Vagina (tissue), 2 donors: Measurements from ENCODE around the gene SIDT2. TPM values are rescaled to one million over a fixed set of nuclear protein-coding genes. Genes with fewer than 3 reads are reported as not detected.

Experiments used
- DNase-seq, 2 donors: peaks; one replicate each; pipeline ENCODE4 v3.0.0-alpha.2; 2017; ENCODE audit errors: extremely low spot score in 2 of 2
- H3K27ac ChIP-seq: fragments of 200-600 bp; sonication (generic); one replicate; pipeline ENCODE4 v1.5.1; 2019
- H3K27me3 ChIP-seq: fragments of 200-600 bp; sonication (generic); one replicate; pipeline ENCODE4 v1.5.1; 2019
- H3K36me3 ChIP-seq, 2 donors: fragments of 200-600 bp; sonication (generic); one replicate each; pipeline ENCODE4 v1.5.1; 2017 to 2019
- H3K4me1 ChIP-seq: fragments of 200-600 bp; sonication (generic); one replicate; pipeline ENCODE4 v1.5.1; 2019
- H3K4me3 ChIP-seq, 2 donors: fragments of 200-600 bp; sonication (generic); 1 replicate in 1 of 2; 2 replicates in 1 of 2; pipeline ENCODE4 v1.5.1; 2016 to 2019
- H3K9me3 ChIP-seq: fragments of 200-600 bp; sonication (generic); one replicate; pipeline ENCODE4 v1.5.1; 2019
- POLR2A ChIP-seq, 2 donors: fragments of 450-650 bp; IDR thresholded peaks; one replicate each; pipeline ENCODE4 v1.6.1; 2017; ENCODE audit warnings: antibody characterized with exemption in 2 of 2, mild to moderate bottlenecking in 2 of 2, moderate library complexity in 2 of 2
- POLR2AphosphoS5 ChIP-seq, 2 donors: sonication (generic); formaldehyde crosslinking; IDR thresholded peaks; one replicate each; pipeline ENCODE4 v1.9.0; 2017; ENCODE audit warnings: antibody characterized with exemption in 2 of 2, mild to moderate bottlenecking in 2 of 2, low read depth in 1 of 2; ENCODE audit not compliant: insufficient read depth in 1 of 2
- intact Hi-C: fragments of 100-400 bp; cut with DNase I; formaldehyde crosslinking; loops from one replicate; pipeline ENCODE4 v1.15.1; 2023
- total RNA-seq: library from RNA; depleted of rRNA; stranded (reverse); fragments of >200 nt; gene quantifications from one replicate; pipeline ENCODE4 v1.2.3, GENCODE V29; 2016
- TF ChIP-seq, protein P1 (sequence below), 3 experiments: fragments of 450-650 bp in 2 of 3; fragments of 200-600 bp in 1 of 3; sonication (generic) in 1 of 3; IDR thresholded peaks; one replicate each; pipeline ENCODE4 v1.5.1; 2017 to 2019; ENCODE audit warnings: antibody characterized with exemption in 3 of 3, mild to moderate bottlenecking in 2 of 3, moderate library complexity in 2 of 3

SIDT2 gene
- total RNA-seq, 1 donor from 2014 or later = 24.8 TPM

DNA sequence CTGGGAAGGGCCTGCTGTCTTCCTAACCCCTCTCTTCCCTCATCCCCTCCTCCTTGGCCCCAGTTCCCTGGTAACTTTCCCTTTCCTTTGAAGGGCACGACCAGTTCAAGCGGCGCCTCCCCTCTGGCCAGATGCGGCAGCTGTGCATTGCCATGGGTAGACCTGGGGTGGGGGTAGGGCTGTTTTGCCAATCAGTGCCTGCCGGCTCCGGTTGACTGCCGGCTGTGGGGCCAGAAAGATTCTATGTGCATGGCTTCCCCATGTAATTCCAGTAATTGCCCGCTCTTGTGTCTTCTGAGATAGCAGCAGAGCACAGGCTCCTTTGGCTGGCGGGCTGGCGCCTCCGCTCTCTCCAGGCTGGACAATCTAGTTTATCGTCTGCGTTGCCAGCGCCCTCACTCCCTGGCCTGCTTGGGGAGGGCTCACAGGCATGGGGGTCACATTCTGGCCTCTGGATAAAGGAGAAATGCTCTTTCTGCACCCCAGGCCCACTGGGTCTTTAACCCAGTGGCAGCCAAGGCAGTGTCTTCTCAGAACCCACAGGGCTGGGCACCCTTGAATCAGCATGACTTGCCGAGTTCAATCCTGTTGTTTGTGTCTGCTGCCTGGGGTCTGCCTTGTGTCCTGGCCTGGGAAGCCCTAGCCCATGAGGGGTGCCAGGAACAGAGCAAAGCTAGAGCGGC, 9.4 kb downstream of the SIDT2 start:
- peaks cover 2 to 53% of the 10 kb centered on the region in 2 donors for H3K36me3 ChIP-seq
- H3K4me3 ChIP-seq = no peak overlapping the region
- no peak for TF ChIP-seq POLR2A (IDR thresholded peaks at IDR 0.05)
- TF ChIP-seq, protein P1, sequence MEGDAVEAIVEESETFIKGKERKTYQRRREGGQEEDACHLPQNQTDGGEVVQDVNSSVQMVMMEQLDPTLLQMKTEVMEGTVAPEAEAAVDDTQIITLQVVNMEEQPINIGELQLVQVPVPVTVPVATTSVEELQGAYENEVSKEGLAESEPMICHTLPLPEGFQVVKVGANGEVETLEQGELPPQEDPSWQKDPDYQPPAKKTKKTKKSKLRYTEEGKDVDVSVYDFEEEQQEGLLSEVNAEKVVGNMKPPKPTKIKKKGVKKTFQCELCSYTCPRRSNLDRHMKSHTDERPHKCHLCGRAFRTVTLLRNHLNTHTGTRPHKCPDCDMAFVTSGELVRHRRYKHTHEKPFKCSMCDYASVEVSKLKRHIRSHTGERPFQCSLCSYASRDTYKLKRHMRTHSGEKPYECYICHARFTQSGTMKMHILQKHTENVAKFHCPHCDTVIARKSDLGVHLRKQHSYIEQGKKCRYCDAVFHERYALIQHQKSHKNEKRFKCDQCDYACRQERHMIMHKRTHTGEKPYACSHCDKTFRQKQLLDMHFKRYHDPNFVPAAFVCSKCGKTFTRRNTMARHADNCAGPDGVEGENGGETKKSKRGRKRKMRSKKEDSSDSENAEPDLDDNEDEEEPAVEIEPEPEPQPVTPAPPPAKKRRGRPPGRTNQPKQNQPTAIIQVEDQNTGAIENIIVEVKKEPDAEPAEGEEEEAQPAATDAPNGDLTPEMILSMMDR (IDR thresholded peaks at IDR 0.05) = no peak
- no peak for TF ChIP-seq POLR2AphosphoS5 (IDR thresholded peaks at IDR 0.05; ENCODE audit: insufficient read depth in 1 of 2, low read depth in 1 of 2)
- no peaks in the 10 kb centered on the region for H3K9me3 ChIP-seq
- no peak overlapping the region for H3K27ac ChIP-seq
- no peak for DNase-seq
- intact Hi-C loops = no loop called here
- no peaks in the 10 kb centered on the region for H3K27me3 ChIP-seq
- H3K4me1 ChIP-seq = no peaks in the 10 kb centered on the region

DNA sequence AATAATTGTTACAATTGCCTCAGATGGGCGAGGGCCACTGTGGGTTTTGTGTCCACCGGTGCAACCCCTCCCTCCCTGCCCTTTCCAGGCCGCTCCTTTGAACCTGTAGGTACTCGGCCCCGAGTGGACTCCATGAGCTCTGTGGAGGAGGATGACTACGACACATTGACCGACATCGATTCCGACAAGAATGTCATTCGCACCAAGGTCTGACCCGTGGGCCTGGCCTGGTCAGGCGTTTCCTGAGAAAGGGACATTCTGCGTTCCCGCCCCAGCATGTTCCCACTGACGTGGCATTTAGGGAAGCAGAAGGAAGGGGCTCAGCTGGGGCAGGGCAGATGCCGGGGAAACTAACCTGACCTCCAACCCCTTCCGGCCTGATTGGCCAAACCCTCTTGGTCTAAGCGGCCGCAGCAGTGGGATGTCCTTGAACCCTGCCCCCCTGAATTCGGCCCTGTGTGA, 10.1 kb downstream of the SIDT2 start:
- H3K27ac ChIP-seq = no peak overlapping the region

DNA sequence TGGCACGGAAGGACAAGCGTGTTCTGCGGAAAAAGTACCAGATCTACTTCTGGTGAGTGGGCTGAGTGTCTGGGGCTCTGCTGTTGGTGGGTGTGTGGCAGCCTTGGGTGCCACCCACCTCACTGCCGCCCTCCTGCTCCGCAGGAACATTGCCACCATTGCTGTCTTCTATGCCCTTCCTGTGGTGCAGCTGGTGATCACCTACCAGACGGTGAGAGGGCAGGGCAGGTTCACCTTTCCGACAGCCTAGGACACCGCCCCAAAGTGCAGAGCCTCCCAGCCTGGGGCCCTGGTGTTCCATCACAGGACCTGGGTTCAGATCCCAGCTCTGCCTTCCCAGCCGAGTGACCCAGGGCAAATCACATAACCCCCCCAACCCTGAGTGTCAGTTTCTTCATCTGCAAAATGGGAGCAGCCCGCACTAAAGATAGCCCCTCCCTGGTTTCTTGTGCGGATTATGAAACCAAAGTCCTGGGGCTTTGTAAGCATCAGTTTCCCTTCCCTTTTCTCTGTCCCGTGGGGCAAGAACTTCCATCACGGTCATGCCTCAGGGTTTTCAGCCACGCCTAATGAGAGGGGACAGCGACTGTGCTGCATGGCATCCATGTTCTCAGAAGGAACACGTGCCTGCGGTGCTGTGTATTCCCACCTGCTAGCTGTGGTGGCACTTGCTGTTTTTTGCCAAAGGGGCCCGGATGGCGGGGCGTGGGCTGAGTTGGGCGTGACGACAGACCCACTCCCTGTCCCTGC, 10.8 kb downstream of the SIDT2 start:
- Histone ChIP-seq H3K4me1 (no peaks in the 10 kb centered on the region), H3K9me3 (no peaks in the 10 kb centered on the region), H3K27ac (no peak overlapping the region), H3K36me3 (peaks cover 2 to 56% of the 10 kb centered on the region in 2 donors), H3K4me3 (no peak overlapping the region), H3K27me3 (no peaks in the 10 kb centered on the region)
- DNase-seq = no peak
- TF ChIP-seq POLR2AphosphoS5 (IDR thresholded peaks at IDR 0.05; ENCODE audit: insufficient read depth in 1 of 2, low read depth in 1 of 2) = no peak
- no peak for TF ChIP-seq POLR2A (IDR thresholded peaks at IDR 0.05)
- intact Hi-C loops = no loop called here

More for the DNA sequence above, 10.1 kb downstream of the SIDT2 start:
- Histone ChIP-seq H3K27me3 (no peaks in the 10 kb centered on the region), H3K4me1 (no peaks in the 10 kb centered on the region), H3K9me3 (no peaks in the 10 kb centered on the region), H3K36me3 (peaks cover 2 to 55% of the 10 kb centered on the region in 2 donors), H3K4me3 (no peak overlapping the region)
- no peak for DNase-seq
- no peak for TF ChIP-seq POLR2AphosphoS5 (IDR thresholded peaks at IDR 0.05; ENCODE audit: insufficient read depth in 1 of 2, low read depth in 1 of 2)
- TF ChIP-seq POLR2A (IDR thresholded peaks at IDR 0.05) = no peak
- TF ChIP-seq, protein P1 (IDR thresholded peaks at IDR 0.05) = no peak
- intact Hi-C loops = no loop called here

DNA sequence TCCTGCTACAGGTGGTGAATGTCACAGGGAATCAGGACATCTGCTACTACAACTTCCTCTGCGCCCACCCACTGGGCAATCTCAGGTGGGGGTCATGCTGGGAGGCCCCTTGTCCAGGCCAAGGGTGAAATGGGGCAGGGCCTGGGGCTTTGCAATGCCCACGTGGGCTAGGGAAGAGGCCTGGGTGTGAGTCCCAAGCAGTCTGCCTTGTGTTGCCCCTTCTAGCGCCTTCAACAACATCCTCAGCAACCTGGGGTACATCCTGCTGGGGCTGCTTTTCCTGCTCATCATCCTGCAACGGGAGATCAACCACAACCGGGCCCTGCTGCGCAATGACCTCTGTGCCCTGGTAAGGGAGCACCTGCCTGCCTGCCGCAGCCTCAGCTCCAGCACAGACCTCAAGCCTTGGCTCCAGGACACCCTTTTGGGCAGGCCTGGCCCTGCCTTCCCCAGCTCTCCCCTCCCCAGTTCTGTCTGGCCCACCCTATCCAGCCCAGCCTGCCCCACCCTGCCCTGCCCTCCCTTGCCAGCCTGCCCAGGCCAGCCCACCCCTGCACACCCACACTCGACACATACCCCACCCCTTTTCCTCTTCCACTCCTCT, 11.5 kb downstream of the SIDT2 start:
- Histone ChIP-seq H3K9me3 (no peaks in the 10 kb centered on the region), H3K27ac (no peak overlapping the region), H3K4me3 (no peak overlapping the region), H3K4me1 (no peaks in the 10 kb centered on the region), H3K36me3 (peaks cover 2 to 56% of the 10 kb centered on the region in 2 donors), H3K27me3 (no peaks in the 10 kb centered on the region)
- DNase-seq = no peak
- intact Hi-C loops = no loop called here
- TF ChIP-seq POLR2A (IDR thresholded peaks at IDR 0.05) (no peak), POLR2AphosphoS5 (IDR thresholded peaks at IDR 0.05; ENCODE audit: insufficient read depth in 1 of 2, low read depth in 1 of 2) (no peak)
- TF ChIP-seq, protein P1 (IDR thresholded peaks at IDR 0.05) = no peak

DNA sequence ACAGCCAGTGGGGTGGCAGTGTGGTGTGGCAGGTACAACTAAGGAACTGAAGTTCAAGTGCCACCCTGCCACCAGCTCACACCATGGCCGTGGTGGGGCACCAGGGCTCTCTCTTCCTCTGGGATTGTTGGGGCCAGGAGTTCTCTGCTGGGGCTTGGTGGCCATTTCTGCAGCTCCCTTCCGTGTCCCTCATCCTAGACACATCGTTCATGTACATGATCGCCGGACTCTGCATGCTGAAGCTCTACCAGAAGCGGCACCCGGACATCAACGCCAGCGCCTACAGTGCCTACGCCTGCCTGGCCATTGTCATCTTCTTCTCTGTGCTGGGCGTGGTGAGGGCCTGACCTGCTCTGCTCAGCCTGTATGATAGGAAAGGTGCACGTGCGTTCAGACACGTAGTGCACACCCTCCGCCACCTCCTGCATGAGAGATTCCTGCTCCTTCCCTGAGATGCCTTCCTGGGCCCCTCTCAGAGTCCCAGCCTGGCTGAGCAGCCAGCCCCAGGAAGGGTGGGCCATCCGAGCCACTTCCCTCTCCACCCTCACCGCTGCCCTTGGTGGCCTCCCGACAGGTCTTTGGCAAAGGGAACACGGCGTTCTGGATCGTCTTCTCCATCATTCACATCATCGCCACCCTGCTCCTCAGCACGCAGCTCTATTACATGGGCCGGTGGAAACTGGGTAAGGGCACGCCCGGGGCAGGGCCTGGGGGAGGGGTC, 13.3 kb downstream of the SIDT2 start:
- Histone ChIP-seq H3K36me3 (peaks cover 2 to 53% of the 10 kb centered on the region in 2 donors), H3K27me3 (no peaks in the 10 kb centered on the region), H3K4me1 (no peaks in the 10 kb centered on the region), H3K27ac (no peak overlapping the region), H3K4me3 (no peak overlapping the region), H3K9me3 (no peaks in the 10 kb centered on the region)
- intact Hi-C loops = no loop called here
- DNase-seq = no peak
- TF ChIP-seq POLR2AphosphoS5 (IDR thresholded peaks at IDR 0.05; ENCODE audit: insufficient read depth in 1 of 2, low read depth in 1 of 2) (no peak), POLR2A (IDR thresholded peaks at IDR 0.05) (no peak)
- TF ChIP-seq, protein P1 (IDR thresholded peaks at IDR 0.05) = no peak
